ENCODE data around the gene DTNBP1.

DTNBP1 gene

DNA sequence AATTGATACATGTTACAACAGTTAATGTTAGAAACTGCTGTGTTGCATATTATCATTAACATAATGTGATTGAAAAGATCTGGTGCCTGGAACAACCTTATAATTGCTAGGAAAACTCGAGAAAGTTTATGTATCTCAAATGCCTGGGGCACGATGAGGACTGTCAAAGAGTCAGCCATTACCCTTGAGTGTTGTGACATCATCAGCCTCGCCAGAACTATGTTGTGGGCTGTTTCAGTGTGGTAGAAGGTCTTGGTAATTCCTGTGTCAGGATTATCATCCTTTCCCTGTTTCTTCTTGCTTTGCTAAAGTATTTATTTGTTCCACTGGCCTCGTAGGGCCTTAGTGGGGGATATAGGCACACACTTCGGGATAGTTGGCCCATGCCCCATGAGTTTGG is 185.1 kb downstream of the DTNBP1 start:
- Mint-ChIP-seq H3K27me3 (ENCODE audit: low read depth) (no peaks in the 10 kb centered on the region), H3K27ac (no peak overlapping the region), H3K4me1 (ENCODE audit: low read depth) (peaks cover 21% of the 10 kb centered on the region), H3K9me3 (no peaks in the 10 kb centered on the region), H3K36me3 (ENCODE audit: low read depth) (peaks cover 29% of the 10 kb centered on the region), H3K4me3 (no peak overlapping the region)

DNA sequence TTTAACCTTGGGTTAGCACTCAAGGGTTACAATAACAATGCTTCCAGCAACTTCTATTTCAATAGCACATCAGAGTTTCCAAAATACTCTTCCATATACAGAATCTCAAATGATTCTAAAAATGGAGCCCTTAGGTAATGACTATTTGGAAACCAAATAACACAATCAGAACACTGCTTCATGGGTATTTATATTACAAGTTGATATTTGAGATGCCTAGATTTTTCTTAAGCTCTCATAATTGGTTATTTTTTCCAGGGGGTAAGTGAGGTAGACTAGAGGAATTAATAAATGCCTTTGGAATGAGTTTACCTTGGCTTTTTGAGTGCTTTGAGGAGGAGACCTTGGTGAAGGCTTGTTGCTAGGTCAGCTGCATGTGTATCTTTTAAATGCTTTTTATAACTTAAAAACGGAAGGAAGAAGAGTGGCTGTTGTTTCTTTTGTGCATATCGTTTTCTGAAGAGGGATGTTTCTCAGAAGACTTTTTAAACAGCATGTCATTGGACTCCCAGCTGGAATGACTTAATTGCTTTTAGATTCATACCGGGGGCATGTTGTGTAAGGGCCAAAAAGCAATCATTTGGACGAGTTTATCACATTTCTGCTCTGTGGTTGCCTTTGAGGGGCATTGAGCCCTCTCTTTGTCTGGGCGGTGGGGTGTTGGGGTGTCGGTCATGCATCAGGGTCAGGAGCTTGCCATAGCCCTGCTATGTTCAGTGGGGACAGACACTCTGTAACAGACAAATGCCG is 186.0 kb downstream of the DTNBP1 start:
- Mint-ChIP-seq H3K36me3 (ENCODE audit: low read depth) (peaks cover 31% of the 10 kb centered on the region), H3K4me3 (no peak overlapping the region), H3K27ac (no peak overlapping the region), H3K27me3 (ENCODE audit: low read depth) (no peaks in the 10 kb centered on the region), H3K9me3 (no peaks in the 10 kb centered on the region), H3K4me1 (ENCODE audit: low read depth) (peaks cover 20% of the 10 kb centered on the region)

- Mint-ChIP-seq H3K27ac (no peak overlapping the region), H3K27me3 (ENCODE audit: low read depth) (no peaks in the 10 kb centered on the region), H3K4me1 (ENCODE audit: low read depth) (peaks cover 11% of the 10 kb centered on the region), H3K36me3 (ENCODE audit: low read depth) (peaks cover 28% of the 10 kb centered on the region), H3K4me3 (no peak overlapping the region), H3K9me3 (no peaks in the 10 kb centered on the region)
Measured at GRCh38 chr6:15475872-15476271, 187.0 kb downstream of the DTNBP1 start.

- H3K4me3 Mint-ChIP-seq = no peak overlapping the region
- H3K27me3 Mint-ChIP-seq (ENCODE audit: low read depth) = no peaks in the 10 kb centered on the region
- no peak overlapping the region for H3K27ac Mint-ChIP-seq
- H3K9me3 Mint-ChIP-seq = no peaks in the 10 kb centered on the region
- peaks cover 10% of the 10 kb centered on the region for H3K4me1 Mint-ChIP-seq (ENCODE audit: low read depth)
- peaks cover 28% of the 10 kb centered on the region for H3K36me3 Mint-ChIP-seq (ENCODE audit: low read depth)
Measured at GRCh38 chr6:15475261-15475660, 187.6 kb downstream of the DTNBP1 start.

DNA sequence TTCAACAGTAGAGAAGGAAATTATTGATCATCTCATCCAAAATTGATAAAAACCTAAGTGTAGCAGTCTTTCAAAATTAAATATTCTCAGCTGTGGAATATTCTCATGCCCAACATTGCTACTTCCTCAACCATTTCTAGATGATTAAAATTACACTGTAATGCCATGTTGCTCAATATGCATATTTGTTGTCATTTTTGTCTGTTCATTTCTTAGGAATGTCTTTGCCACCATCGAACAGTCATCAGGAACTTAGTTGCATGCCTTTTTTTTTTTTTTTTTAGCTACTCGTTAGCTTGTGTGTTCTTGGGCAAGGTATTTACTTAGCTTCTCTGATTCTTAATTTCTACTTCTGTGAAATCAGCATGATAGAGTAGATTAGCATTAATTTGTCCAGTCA is 188.6 kb downstream of the DTNBP1 start:
- Mint-ChIP-seq H3K36me3 (ENCODE audit: low read depth) (peaks cover 28% of the 10 kb centered on the region), H3K4me3 (no peak overlapping the region), H3K4me1 (ENCODE audit: low read depth) (peaks cover 10% of the 10 kb centered on the region), H3K9me3 (no peaks in the 10 kb centered on the region), H3K27ac (no peak overlapping the region), H3K27me3 (ENCODE audit: low read depth) (no peaks in the 10 kb centered on the region)

DNA sequence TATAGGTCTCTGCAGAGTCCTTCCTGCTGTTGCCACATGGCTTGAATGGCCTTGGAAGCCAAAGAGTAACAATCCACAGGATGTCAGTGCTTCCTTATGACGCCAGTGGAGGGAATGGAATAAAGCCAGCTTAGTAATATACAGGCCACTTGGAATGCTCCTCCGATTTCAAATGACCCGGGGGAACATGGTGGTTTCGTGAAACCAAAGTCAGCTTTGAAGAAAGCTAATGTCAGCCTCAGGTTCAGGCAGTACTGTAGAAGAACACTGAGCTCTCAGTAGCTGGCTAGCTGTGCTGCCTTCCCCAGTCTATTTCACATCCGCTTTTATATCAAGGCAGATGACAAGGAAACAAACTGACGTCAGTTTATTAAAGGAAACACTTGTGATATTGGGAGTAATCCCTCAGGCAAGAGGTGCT is 189.1 kb downstream of the DTNBP1 start:
- peaks cover 30% of the 10 kb centered on the region for H3K36me3 Mint-ChIP-seq (ENCODE audit: low read depth)
- no peaks in the 10 kb centered on the region for H3K9me3 Mint-ChIP-seq
- no peak overlapping the region for H3K4me3 Mint-ChIP-seq
- H3K4me1 Mint-ChIP-seq (ENCODE audit: low read depth) = peaks cover 7% of the 10 kb centered on the region
- H3K27me3 Mint-ChIP-seq (ENCODE audit: low read depth) = no peaks in the 10 kb centered on the region
- no peak overlapping the region for H3K27ac Mint-ChIP-seq

DNA sequence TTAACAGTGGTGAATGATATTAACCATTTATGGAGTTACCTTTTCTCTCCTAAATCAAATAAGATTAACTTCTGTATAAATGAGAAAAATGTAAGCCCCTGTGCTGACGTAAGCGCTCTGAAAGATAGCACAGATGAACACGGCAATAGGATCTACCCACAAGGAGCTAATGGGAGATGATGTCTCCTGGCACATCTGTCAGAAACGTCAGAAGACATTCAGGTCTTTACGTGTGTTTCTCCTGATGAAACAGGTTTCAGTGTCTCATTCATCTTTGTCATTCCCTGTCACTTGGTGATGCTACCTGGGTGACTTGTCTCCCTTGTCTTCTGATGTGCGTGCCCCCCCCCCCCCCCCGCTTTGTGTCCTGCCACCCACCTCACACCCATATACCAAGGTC is 189.7 kb downstream of the DTNBP1 start:
- peaks cover 34% of the 10 kb centered on the region for H3K36me3 Mint-ChIP-seq (ENCODE audit: low read depth)
- peaks cover 7% of the 10 kb centered on the region for H3K4me1 Mint-ChIP-seq (ENCODE audit: low read depth)
- no peaks in the 10 kb centered on the region for H3K27me3 Mint-ChIP-seq (ENCODE audit: low read depth)
- no peak overlapping the region for H3K4me3 Mint-ChIP-seq
- no peak overlapping the region for H3K27ac Mint-ChIP-seq
- H3K9me3 Mint-ChIP-seq = no peaks in the 10 kb centered on the region

All from T-helper 1 cell treated with Interleukin-12 subunit alpha and Interleukin-12 subunit beta and Interleukin-4 antibody, amounts not matched to agents 30 μg/mL and 1 μg/mL, for 36 hours (primary cell).